ENCODE measurements around the gene RTN4RL1. TPM values are rescaled to one million over a fixed set of nuclear protein-coding genes. Genes with fewer than 3 reads are reported as not detected.

RTN4RL1 gene
- total and polyA plus RNA-seq, 12 donors = 0.81 to 6.3 (median 2.7) TPM

GRCh38 chr17:1951920-1952319, 73.2 kb downstream of the RTN4RL1 start:
- Histone ChIP-seq H3K4me3 (no peak overlapping the region), H3K27me3 (no peaks in the 10 kb centered on the region), H3K4me1 (peaks cover 0 to 13% (median 0%) of the 10 kb centered on the region in 9 donors), H3K9me3 (no peaks in the 10 kb centered on the region), H3K27ac (no peak overlapping the region), H3K36me3 (no peaks in the 10 kb centered on the region)
- intact Hi-C loops (cut with DNase I) = no loop called here
- ATAC-seq (no peak), DNase-seq (no peak)
- TF ChIP-seq, protein P1, sequence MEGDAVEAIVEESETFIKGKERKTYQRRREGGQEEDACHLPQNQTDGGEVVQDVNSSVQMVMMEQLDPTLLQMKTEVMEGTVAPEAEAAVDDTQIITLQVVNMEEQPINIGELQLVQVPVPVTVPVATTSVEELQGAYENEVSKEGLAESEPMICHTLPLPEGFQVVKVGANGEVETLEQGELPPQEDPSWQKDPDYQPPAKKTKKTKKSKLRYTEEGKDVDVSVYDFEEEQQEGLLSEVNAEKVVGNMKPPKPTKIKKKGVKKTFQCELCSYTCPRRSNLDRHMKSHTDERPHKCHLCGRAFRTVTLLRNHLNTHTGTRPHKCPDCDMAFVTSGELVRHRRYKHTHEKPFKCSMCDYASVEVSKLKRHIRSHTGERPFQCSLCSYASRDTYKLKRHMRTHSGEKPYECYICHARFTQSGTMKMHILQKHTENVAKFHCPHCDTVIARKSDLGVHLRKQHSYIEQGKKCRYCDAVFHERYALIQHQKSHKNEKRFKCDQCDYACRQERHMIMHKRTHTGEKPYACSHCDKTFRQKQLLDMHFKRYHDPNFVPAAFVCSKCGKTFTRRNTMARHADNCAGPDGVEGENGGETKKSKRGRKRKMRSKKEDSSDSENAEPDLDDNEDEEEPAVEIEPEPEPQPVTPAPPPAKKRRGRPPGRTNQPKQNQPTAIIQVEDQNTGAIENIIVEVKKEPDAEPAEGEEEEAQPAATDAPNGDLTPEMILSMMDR (IDR thresholded peaks at IDR 0.05) = no peak
- WGBS, 2 donors = 72 to 73% methylated on average over 12 of the region's 12 CpGs

DNA sequence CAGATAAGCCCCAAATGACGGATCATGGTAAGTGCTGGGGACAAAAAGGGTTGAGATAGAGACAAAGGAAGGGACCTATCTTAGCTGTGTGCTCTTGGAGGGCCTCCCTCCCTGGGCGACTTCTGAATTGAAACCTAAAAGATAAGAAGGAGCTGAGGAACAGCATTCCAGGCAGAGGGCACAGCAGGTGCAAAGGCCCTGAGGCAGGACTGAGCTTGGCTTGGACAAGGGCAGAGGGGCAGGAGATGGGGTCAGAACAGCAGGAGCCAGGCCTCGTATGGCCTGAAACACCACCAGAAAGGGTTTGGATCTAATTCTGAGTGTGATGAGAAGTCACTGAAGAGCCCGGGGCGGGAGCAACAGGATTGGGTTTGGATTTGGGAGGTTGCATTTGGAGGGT, 75.4 kb downstream of the RTN4RL1 start:
- TF ChIP-seq, protein P1 (IDR thresholded peaks at IDR 0.05) = no peak
- Histone ChIP-seq H3K4me3 (no peak overlapping the region), H3K9me3 (no peaks in the 10 kb centered on the region), H3K27me3 (no peaks in the 10 kb centered on the region), H3K27ac (no peak overlapping the region), H3K4me1 (peaks cover 0 to 15% (median 0%) of the 10 kb centered on the region in 9 donors), H3K36me3 (no peaks in the 10 kb centered on the region)
- no peak for DNase-seq
- 91 to 93% methylated on average over 5 of the region's 5 CpGs for WGBS, 2 donors
- intact Hi-C loops (cut with DNase I) = no loop called here
- ATAC-seq = no peak

- Histone ChIP-seq H3K36me3 (no peaks in the 10 kb centered on the region), H3K27me3 (no peaks in the 10 kb centered on the region), H3K27ac (peak overlapping the region in 1 of 10 donors; percentile 90), H3K4me1 (peaks cover 0 to 15% (median 2%) of the 10 kb centered on the region in 9 donors), H3K4me3 (no peak overlapping the region), H3K9me3 (no peaks in the 10 kb centered on the region)
- TF ChIP-seq, protein P1 (IDR thresholded peaks at IDR 0.05) = no peak
- 93 to 97% methylated on average over 14 of the region's 14 CpGs for WGBS, 2 donors
- DNase-seq (no peak), ATAC-seq (no peak)
- intact Hi-C loops (cut with DNase I) = no loop called here
Observed at GRCh38 chr17:1948517-1948825, 76.7 kb downstream of the RTN4RL1 start.

DNA sequence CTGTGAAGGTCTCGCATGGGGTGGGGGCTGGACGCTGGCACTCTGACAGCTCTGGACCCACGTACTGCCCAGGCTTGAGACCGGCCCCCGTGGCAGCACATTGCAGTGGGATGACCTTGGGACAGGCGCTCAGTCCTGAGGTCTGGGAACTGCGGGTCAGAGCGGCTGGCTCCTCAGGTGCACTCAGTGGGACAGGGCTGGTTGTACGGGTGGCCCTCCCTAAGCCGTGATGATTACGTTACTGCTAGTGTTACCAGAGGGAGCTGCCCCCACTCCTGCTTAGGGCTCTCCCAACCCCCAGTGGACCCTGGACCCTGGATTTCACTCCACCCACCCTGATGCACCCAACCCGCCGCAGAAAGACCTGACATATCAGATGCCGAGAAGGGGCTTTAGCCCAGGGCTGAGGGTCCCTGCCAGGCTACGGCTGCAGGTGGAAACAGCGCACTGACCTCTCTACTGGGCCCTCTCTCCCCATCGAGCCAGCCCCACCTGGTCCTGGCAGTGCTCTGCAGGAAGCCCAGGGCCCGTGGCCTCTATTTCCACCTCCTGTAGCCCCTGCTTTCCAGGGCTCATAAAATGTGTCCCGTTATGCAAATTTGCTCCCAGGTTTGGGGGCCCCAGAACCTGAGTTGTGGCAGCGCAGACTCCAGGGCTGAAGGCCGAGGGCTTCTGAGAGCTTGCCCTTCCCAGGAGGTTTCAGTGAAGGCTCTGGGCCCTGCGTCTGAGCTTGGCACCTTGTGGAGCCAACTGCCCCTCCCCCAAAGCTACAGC, 77.2 kb downstream of the RTN4RL1 start:
- Histone ChIP-seq H3K36me3 (no peaks in the 10 kb centered on the region), H3K4me1 (peaks cover 0 to 15% (median 4%) of the 10 kb centered on the region in 9 donors), H3K4me3 (no peak overlapping the region), H3K9me3 (no peaks in the 10 kb centered on the region), H3K27me3 (no peaks in the 10 kb centered on the region), H3K27ac (peak overlapping the region; percentile 73 to 90 (median 82))
- intact Hi-C loops (cut with DNase I) = no loop called here
- DNase-seq (no peak), ATAC-seq (peak; percentile 57 to 73 (median 71))
- WGBS, 2 donors = 67 to 69% methylated on average over 22 of the region's 22 CpGs
- TF ChIP-seq, protein P1 (IDR thresholded peaks at IDR 0.05) = no peak
